Measurements from ENCODE around the gene SPIRE2. TPM values are rescaled to one million over a fixed set of nuclear protein-coding genes. Genes with fewer than 3 reads are reported as not detected.

Gene SPIRE2
- total RNA-seq, 1 donor from 2014 or later: 9.5 TPM

DNA sequence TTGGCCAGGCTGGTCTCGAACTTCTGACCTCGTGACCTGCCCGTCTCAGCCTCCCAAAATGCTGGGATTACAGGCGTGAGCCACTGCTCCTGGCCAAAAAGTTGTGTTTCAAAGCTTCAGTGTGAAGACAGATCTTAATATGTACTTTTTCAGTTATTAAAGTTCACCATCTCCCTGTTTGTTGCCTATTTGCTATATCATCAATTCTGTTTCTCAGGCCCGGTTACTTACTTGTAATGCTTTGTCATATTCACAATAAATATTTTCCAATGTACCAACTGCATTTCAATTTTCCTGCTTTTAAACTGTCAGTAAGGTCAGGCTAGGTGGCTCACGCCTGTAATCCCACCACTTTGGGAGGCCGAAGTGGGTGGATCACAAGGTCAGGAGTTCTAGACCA lies 34.3 kb upstream of the SPIRE2 start:
- Histone ChIP-seq H3K4me1 (no peaks in the 10 kb centered on the region), H3K36me3 (no peaks in the 10 kb centered on the region), H3K4me3 (no peak overlapping the region), H3K9me3 (no peaks in the 10 kb centered on the region), H3K27me3 (no peaks in the 10 kb centered on the region), H3K27ac (no peak overlapping the region)
- TF ChIP-seq, protein P1, sequence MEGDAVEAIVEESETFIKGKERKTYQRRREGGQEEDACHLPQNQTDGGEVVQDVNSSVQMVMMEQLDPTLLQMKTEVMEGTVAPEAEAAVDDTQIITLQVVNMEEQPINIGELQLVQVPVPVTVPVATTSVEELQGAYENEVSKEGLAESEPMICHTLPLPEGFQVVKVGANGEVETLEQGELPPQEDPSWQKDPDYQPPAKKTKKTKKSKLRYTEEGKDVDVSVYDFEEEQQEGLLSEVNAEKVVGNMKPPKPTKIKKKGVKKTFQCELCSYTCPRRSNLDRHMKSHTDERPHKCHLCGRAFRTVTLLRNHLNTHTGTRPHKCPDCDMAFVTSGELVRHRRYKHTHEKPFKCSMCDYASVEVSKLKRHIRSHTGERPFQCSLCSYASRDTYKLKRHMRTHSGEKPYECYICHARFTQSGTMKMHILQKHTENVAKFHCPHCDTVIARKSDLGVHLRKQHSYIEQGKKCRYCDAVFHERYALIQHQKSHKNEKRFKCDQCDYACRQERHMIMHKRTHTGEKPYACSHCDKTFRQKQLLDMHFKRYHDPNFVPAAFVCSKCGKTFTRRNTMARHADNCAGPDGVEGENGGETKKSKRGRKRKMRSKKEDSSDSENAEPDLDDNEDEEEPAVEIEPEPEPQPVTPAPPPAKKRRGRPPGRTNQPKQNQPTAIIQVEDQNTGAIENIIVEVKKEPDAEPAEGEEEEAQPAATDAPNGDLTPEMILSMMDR (IDR thresholded peaks at IDR 0.05): no peak
- DNase-seq (no peak), ATAC-seq (no peak)
- intact Hi-C loops (cut with DNase I): loop anchor here (5.0 kb wide), 1 partner anchor 87 kb away; no protein-coding TSS in a partner anchor

DNA sequence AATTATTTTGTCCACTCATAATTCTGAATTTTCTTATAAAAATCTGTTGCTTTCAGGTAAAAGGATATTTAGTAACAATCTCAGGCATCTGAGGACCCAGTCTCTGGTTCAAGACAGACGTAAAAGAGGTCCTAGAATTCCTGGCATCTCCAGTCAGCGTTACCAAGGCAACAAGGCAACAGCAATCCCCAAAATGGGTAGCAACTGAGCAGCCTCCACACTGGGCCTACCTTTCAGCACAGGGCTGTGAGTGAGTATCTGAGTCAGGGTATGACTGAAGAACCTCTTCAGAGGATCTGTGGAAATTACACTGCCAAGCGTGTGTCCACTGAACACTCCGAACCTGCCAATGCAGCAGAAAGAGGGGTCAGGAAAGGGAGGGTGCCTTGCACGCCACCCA lies 32.6 kb upstream of the SPIRE2 start:
- H3K27me3 ChIP-seq: no peaks in the 10 kb centered on the region
- H3K27ac ChIP-seq: no peak overlapping the region
- no peaks in the 10 kb centered on the region for H3K36me3 ChIP-seq
- intact Hi-C loops (cut with DNase I): no loop called here
- no peaks in the 10 kb centered on the region for H3K9me3 ChIP-seq
- DNase-seq (no peak), ATAC-seq (no peak)
- H3K4me1 ChIP-seq: no peaks in the 10 kb centered on the region
- no peak overlapping the region for H3K4me3 ChIP-seq
- TF ChIP-seq, protein P1 (IDR thresholded peaks at IDR 0.05): no peak

DNA sequence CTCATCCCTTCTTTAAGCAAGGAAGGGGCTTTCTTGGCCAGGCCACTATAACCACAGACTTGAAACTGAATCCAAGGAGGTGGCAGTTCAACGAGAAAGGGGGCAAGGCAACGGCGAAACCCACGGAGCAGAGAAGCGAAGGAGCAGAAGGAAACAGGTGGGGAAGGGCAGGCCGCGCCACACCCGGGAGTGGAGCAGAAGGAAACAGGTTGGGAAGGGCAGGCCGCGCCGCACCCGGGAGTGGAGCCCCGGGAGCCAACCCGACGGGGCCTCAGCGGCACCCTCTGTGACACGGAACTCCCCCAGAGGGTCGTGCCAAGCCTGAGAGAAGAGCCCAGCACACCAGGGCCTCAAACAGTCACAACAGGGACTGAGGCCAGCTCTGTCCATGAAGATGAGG lies 32.2 kb upstream of the SPIRE2 start:
- no peaks in the 10 kb centered on the region for H3K36me3 ChIP-seq
- TF ChIP-seq, protein P1 (IDR thresholded peaks at IDR 0.05): no peak
- intact Hi-C loops (cut with DNase I): no loop called here
- no peaks in the 10 kb centered on the region for H3K9me3 ChIP-seq
- H3K4me3 ChIP-seq: no peak overlapping the region
- no peak overlapping the region for H3K27ac ChIP-seq
- H3K4me1 ChIP-seq: no peaks in the 10 kb centered on the region
- H3K27me3 ChIP-seq: no peaks in the 10 kb centered on the region
- ATAC-seq (no peak), DNase-seq (no peak)

DNA sequence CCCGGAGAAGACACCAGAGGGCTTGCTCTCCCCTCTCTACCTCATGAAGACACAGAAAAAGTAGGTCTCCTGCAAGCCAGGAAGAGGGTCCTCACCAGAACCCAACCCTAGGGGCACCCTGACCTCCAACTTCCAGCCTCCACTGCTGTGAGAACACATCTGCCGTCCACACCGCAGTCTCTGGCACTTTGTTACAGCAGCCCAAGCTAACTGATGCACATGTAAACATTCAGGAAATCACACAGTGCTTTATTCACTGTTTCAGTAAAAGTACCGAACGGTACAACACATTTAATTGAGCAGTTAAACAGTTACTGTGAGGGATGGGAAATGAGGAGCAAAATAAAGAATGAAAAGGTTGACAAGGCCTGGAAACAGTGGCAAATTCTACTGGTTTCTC lies 30.1 kb upstream of the SPIRE2 start:
- no peaks in the 10 kb centered on the region for H3K27me3 ChIP-seq
- H3K9me3 ChIP-seq: no peaks in the 10 kb centered on the region
- TF ChIP-seq, protein P1 (IDR thresholded peaks at IDR 0.05): no peak
- H3K4me1 ChIP-seq: no peaks in the 10 kb centered on the region
- H3K36me3 ChIP-seq: no peaks in the 10 kb centered on the region
- no peak for ATAC-seq
- intact Hi-C loops (cut with DNase I): no loop called here
- H3K4me3 ChIP-seq: no peak overlapping the region
- DNase-seq: no peak
- H3K27ac ChIP-seq: peak overlapping the region; percentile 55

DNA sequence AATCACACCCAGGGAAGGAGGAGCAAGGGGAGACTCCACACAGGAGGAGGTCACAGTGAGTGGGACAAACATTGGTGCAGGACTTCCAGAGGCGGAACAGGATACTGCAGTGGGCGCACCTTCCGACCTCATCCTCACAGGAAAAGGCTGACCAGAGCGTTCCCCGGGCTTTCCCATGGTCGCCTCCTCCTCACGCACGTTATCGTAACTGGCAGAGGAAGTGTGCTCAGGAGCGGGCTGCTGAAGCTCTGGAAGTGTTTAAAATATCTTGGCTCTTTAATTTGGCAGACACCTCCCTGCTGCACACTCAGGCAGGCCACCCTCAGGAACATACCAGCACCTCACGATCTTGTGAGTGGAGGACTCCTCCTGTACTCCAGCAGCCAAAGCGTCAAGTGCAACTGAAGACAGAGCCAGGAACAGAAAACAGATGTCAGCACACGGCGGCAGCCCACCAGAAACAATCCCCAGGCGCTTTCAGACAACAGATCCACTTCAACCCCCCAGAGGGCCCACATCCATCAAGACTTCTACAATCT lies 29.4 kb upstream of the SPIRE2 start:
- no peak overlapping the region for H3K4me3 ChIP-seq
- peak overlapping the region; percentile 55 for H3K27ac ChIP-seq
- H3K36me3 ChIP-seq: no peaks in the 10 kb centered on the region
- H3K4me1 ChIP-seq: no peaks in the 10 kb centered on the region
- ATAC-seq: peak; percentile 77
- no peak for DNase-seq
- H3K27me3 ChIP-seq: no peaks in the 10 kb centered on the region
- no peaks in the 10 kb centered on the region for H3K9me3 ChIP-seq
- TF ChIP-seq, protein P1 (IDR thresholded peaks at IDR 0.05): no peak
- intact Hi-C loops (cut with DNase I): no loop called here

DNA sequence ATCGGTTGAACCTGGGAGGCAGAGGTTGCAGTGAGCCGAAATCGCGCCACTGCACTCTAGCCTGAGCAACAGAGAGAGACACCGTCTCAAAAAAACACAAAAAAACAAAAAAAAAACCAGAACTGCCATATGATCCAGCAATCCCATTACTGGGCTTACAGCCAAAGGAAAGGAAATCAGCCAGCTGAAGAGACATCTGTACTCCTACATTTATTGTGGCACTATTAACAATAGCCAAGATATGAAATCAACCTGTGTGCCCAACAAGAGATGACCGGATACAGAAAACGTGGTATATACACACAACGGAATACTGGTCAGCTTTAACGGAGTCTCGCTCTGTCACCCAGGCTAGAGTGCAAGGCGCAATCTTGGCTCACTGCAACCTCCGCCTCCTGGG lies 26.5 kb upstream of the SPIRE2 start:
- TF ChIP-seq, protein P1 (IDR thresholded peaks at IDR 0.05): no peak
- Histone ChIP-seq H3K36me3 (no peaks in the 10 kb centered on the region), H3K27ac (no peak overlapping the region), H3K27me3 (no peaks in the 10 kb centered on the region), H3K4me1 (no peaks in the 10 kb centered on the region), H3K4me3 (no peak overlapping the region), H3K9me3 (no peaks in the 10 kb centered on the region)
- DNase-seq (no peak), ATAC-seq (no peak)
- intact Hi-C loops (cut with DNase I): no loop called here
